Measurements from ENCODE around the gene SCO1. TPM values are rescaled to one million over a fixed set of nuclear protein-coding genes. Genes with fewer than 3 reads are reported as not detected.

The SCO1 gene
- total and polyA plus RNA-seq, 2 donors (not counting 3 experiments of a cell fraction or from before 2014, with no cell fraction given) = 11.9 to 30.8 TPM

- no peaks in the 10 kb centered on the region for H3K9me1 ChIP-seq (replicated peaks; ENCODE audit: control insufficient read depth, extremely low read depth, insufficient read depth, low read length)
- DNase-seq (ENCODE audit: low read depth, low spot score) = no peak
- peaks cover 2% of the 10 kb centered on the region for H3K4me1 ChIP-seq (ENCODE audit: control insufficient read depth, extremely low read depth, insufficient read depth, low read length)
- H3K9ac ChIP-seq (replicated peaks; ENCODE audit: extremely low read depth, insufficient read depth, low read length) = no peak overlapping the region
- intact Hi-C loops (cut with micrococcal nuclease) = no loop called here
- peaks cover 0 to 4% of the 10 kb centered on the region in 2 experiments for H3K36me3 ChIP-seq (ENCODE audit: control insufficient read depth in 2 of 2, extremely low read depth in 1 of 2, insufficient read depth in 2 of 2, low read length in 2 of 2)
- H3K27ac ChIP-seq (ENCODE audit: insufficient read depth, low read depth, low read length) = no peak overlapping the region
- H3K9me3 ChIP-seq (replicated peaks; ENCODE audit: control insufficient read depth, insufficient read depth, low read length) = no peaks in the 10 kb centered on the region
- no peak overlapping the region for H3K4me3 ChIP-seq (replicated peaks in 1 of 3; ENCODE audit: insufficient read depth in 1 of 3, low read depth in 1 of 3, low read length in 3 of 3)
- H2AFZ ChIP-seq (ENCODE audit: low read depth, low read length) = no peak overlapping the region
- BruUV-seq (replicated peaks) = no TSS peak
- H3K27me3 ChIP-seq (ENCODE audit: control insufficient read depth in 2 of 2, insufficient read depth in 2 of 2, low read length in 2 of 2) = no peaks in the 10 kb centered on the region
- dilution Hi-C loops (cut with MboI; ENCODE audit: extremely low pct_ligation_motif_present, low sequenced_read_pairs) = no loop called here
- POLR2A ChIA-PET = no interaction called here
- CTCF ChIA-PET = interaction anchor here (2.1 to 3.0 kb wide), 2 partner anchors 11 to 26 kb away, joined by 8 to 16 read pairs; no protein-coding TSS in a partner anchor
- H4K20me1 ChIP-seq (replicated peaks; ENCODE audit: control insufficient read depth, extremely low read depth, insufficient read depth, low read length) = no peaks in the 10 kb centered on the region
- FAIRE-seq = no peak
- no peaks in the 10 kb centered on the region for H3K79me2 ChIP-seq (ENCODE audit: control insufficient read depth, insufficient read depth, low read length)
- no peak overlapping the region for H3K4me2 ChIP-seq (ENCODE audit: insufficient read depth, low read length)
- TF ChIP-seq POLR2A (IDR thresholded peaks at IDR 0.05; ENCODE audit: low read depth, low read length) = no peak
These were observed 24.0 kb downstream of the SCO1 start for GRCh38 chr17:10673312-10673711.

DNA sequence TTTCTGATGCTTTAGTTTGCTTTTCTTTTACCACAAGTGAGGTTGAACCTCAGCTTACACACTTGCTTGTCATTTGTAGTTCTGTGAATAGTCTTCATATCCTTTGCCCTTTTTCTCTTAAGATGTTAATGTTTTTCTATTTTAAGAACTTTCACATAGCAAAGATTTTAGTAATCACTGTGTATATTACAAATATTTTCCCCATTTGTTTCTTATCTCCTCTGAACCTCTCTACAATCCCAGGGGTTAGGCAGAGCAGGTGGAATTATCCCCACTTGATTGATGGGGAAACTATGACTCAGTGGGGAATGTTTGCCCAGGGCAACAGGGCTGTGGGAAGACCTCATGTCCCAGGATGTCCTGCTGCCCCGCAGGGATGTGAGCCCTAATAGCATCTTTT, 28.6 kb downstream of the SCO1 start:
- no peak overlapping the region for H3K4me3 ChIP-seq (replicated peaks in 1 of 3; ENCODE audit: insufficient read depth in 1 of 3, low read depth in 1 of 3, low read length in 3 of 3)
- H3K79me2 ChIP-seq (ENCODE audit: control insufficient read depth, insufficient read depth, low read length) = no peaks in the 10 kb centered on the region
- peaks cover 2% of the 10 kb centered on the region for H3K9me1 ChIP-seq (replicated peaks; ENCODE audit: control insufficient read depth, extremely low read depth, insufficient read depth, low read length)
- DNase-seq (ENCODE audit: low read depth, low spot score) (peak; percentile 32), FAIRE-seq (no peak)
- ChIA-PET POLR2A (no interaction called here), CTCF (interaction anchor here (3.0 kb wide), 1 partner anchor 22 kb away, joined by 11 read pairs; no protein-coding TSS in a partner anchor)
- no TSS peak for BruUV-seq (replicated peaks)
- peaks cover 2% of the 10 kb centered on the region for H3K4me1 ChIP-seq (ENCODE audit: control insufficient read depth, extremely low read depth, insufficient read depth, low read length)
- no peak overlapping the region for H3K27ac ChIP-seq (ENCODE audit: insufficient read depth, low read depth, low read length)
- no peak for TF ChIP-seq MYC (IDR thresholded peaks at IDR 0.05; ENCODE audit: low read depth, low read length)
- no peak for TF ChIP-seq POLR2A (IDR thresholded peaks at IDR 0.05; ENCODE audit: low read depth, low read length)
- TF ChIP-seq, protein P1, sequence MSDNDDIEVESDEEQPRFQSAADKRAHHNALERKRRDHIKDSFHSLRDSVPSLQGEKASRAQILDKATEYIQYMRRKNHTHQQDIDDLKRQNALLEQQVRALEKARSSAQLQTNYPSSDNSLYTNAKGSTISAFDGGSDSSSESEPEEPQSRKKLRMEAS (IDR thresholded peaks at IDR 0.05; ENCODE audit: insufficient read depth, insufficient read length) = no peak
- no peak for TF ChIP-seq POLR2AphosphoS5 (IDR thresholded peaks at IDR 0.05; ENCODE audit: insufficient read depth, low read depth, low read length)
- TF ChIP-seq FOS (IDR thresholded peaks at IDR 0.05; ENCODE audit: borderline replicate concordance, insufficient read depth, low read length) = no peak
- TF ChIP-seq JUN (IDR thresholded peaks at IDR 0.05; ENCODE audit: borderline replicate concordance, insufficient read depth, insufficient read length, low read depth) = no peak
- no peak for TF ChIP-seq GATA2 (IDR thresholded peaks at IDR 0.05; ENCODE audit: insufficient read depth, insufficient read length, low read depth, low read length)
- TF ChIP-seq EZH2 (IDR thresholded peaks at IDR 0.05; ENCODE audit: borderline replicate concordance, low read depth, low read length, severe bottlenecking) = no peak
- TF ChIP-seq CTCF (IDR thresholded peaks at IDR 0.05; ENCODE audit: extremely low read depth in 1 of 2, insufficient read depth in 1 of 2, low read depth in 1 of 2, low read length in 2 of 2) = no peak
- H2AFZ ChIP-seq (ENCODE audit: low read depth, low read length) = no peak overlapping the region
- intact Hi-C loops (cut with micrococcal nuclease) (no loop called here), dilution Hi-C loops (cut with MboI; ENCODE audit: extremely low pct_ligation_motif_present, low sequenced_read_pairs) (no loop called here)
- H3K9ac ChIP-seq (replicated peaks; ENCODE audit: extremely low read depth, insufficient read depth, low read length) = no peak overlapping the region
- H4K20me1 ChIP-seq (replicated peaks; ENCODE audit: control insufficient read depth, extremely low read depth, insufficient read depth, low read length) = no peaks in the 10 kb centered on the region
- no peaks in the 10 kb centered on the region for H3K36me3 ChIP-seq (ENCODE audit: control insufficient read depth in 2 of 2, extremely low read depth in 1 of 2, insufficient read depth in 2 of 2, low read length in 2 of 2)
- no peaks in the 10 kb centered on the region for H3K9me3 ChIP-seq (replicated peaks; ENCODE audit: control insufficient read depth, insufficient read depth, low read length)
- H3K4me2 ChIP-seq (ENCODE audit: insufficient read depth, low read length) = no peak overlapping the region
- no peaks in the 10 kb centered on the region for H3K27me3 ChIP-seq (ENCODE audit: control insufficient read depth in 2 of 2, insufficient read depth in 2 of 2, low read length in 2 of 2)
